NK-92 treated with Interleukin-12 subunit alpha and Interleukin-12 subunit beta, amount 100 ng/mL, for 24 hours (cell line): ENCODE measurements around the gene DRC3.
"Not testable (repeated sequence)": the region's sequence is repeated elsewhere in the genome, so short reads cannot be mapped to it uniquely, and the experiment has no call there.

Experiments
- DNase-seq: peaks from one replicate; lab custom pipeline; 2025; lab: John Stamatoyannopoulos, UW

DRC3 gene

GRCh38 chr17:17994271-17995069 is 21.8 kb downstream of the DRC3 start:
- no peak for DNase-seq

DNA sequence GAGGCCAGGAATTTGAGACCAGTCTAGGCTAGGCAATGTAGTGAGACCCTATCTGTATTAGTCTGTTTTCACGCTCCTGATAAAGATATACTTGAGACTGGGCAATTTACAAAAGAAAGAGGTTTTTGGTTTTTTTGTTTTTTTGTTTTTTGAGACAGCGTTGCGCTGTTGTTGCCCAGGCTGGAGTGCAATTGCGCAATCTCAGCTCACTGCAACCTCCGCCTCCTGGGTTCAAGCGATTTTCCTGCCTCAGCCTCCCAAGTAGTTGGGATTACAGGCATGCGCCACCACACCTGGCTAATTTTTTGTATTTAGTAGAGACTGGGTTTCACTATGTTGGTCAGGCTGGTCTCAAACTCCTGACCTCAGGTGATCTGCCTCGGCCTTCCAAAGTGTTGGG is 23.2 kb downstream of the DRC3 start:
- DNase-seq = not testable (repeated sequence)

DNA sequence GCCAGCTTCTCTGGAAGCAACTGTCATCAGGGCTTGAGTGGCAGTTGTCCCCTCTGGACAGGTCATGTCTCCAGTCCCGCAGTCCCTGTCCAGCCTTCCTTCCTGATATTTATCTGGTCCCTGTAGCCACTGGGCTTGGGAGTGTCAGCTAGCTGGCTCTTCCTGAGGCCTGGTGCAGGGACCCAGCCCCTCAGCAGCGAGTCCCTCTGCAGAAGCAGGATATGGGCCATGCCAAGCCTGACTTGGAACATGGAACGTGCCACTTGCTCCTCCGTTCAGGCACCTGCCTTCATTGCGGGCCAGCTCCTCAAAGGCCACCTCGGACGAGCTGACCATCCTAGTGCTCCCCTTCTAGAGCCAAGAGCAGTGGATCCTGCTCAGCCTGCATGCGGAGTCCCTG is 26.3 kb downstream of the DRC3 start:
- no peak for DNase-seq

DNA sequence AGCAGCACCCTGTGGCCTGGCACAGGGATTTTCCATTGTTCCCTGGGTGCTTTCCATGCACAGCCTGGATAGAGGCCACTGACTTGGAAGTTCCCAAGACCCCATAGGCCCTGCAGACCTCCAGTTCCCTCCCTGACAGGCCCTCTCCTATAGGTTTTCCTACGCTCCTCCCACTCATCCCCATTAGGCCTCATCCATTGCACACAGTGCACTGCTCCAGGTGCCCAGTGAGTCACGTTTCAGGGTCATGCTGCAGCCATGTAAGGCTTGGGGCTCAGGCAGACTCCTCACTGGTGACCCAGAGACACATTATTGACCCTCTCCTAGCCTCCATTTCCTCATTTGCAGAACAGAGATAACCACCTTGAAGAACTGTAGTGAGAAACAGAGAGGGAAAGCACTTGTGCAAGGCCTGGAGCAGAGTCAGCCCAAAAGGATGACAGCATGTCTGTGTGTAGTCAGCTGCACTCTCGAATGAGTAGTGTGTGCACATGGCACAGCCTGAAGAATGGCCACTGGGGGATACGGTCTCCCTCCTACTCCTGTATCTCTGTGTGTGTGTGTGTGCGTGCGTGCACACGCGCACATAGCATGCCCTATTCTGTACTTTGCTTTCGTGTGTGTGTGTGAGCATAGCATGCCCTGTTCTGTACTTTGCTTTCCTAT is 26.8 kb downstream of the DRC3 start:
- no peak for DNase-seq

DNA sequence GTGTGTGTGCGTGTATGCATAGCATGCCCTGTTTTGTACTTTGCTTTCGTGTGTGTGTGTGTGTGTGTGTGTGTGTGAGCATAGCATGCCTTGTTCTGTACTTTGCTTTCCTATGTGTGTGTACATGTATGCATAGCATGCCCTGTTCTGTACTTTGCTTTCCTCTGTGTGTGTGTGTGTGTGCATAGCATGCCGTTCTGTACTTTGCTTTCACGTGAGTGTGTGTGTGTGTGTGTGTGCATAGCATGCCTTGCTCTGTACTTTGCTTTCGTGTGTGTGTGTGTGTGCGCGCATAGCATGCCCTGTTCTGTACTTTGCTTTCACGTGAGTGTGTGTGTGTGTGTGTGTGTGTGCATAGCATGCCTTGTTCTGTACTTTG is 27.4 kb downstream of the DRC3 start:
- DNase-seq = no peak

- DNase-seq = no peak
Observed at GRCh38 chr17:18002171-18002570, 29.5 kb downstream of the DRC3 start.

DNA sequence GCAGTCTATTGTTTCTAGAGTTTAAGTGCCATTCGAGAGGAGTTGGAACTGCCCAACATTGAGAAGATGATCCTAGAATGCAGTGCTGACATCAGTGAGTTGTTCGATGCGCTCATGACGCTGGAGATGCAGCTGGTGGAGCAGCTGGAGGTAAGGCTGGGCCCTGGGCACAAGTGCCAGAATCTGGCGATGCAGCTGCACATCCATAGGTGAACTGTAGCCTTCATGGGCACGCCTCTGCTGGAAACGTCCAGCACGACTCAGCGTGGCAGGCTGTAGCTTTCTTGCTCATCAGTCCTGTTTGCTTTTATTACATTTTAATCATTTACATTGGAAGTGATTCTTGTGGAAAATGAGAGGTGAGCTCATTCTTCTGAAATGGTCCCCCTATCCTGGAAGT is 31.7 kb downstream of the DRC3 start:
- no peak for DNase-seq

GRCh38 chr17:18004884-18005305 is 32.2 kb downstream of the DRC3 start:
- DNase-seq = no peak

DNA sequence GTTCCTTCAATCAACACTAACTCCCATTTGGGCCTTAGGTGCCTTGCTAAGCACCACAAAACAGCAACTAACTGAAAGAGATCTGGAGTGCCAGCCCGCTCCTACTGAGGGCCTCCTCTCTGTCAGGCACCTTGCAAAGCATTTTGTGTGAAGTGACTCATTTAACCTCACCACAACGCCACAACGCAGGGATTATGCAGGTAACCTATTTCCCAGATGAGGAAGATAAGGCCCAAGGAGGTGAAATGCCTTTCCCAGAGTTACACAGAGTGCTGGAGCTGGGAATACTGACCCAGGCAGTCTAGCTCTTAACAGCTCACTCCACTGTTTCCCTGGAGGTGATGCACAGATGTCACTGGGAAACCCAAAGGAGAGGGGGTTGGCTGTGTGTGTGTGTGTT is 32.8 kb downstream of the DRC3 start:
- DNase-seq = no peak

DNA sequence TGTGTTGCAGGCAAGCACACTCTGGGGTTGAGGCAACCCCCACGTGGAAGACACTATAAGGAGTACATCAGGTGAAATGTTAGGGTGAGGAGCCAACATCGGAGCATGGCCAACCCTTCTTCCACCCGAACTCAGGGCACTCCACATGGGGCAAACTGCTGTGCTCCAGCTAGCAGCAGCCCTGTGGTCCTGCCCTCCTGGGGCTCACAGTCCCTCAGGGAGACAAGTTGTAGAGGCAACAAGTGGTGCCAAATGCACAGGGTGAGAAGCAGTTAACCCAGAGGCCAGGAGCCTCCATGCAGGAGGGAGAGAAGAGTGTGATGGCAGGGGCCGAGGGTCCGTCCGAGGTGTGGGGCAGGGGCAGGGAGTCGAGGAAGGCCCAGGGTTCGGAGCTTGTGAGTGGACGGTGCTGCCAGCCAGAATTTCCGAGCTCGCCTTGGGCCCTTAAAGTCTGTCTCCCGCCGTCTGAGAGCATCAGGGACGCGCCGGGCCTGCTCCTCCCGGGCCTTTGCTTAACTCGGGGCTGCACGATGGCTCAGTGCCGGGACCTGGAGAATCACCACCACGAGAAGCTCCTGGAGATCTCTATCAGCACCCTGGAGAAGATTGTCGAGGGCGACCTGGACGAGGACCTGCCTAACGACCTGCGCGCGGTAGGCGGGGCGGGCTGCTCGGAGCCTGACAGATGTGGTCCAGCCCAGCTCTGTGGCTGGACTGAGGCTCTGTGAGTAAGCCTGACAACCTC is 34.0 kb downstream of the DRC3 start:
- DNase-seq = no peak

GRCh38 chr17:18008496-18009268 is 36.0 kb downstream of the DRC3 start:
- no peak for DNase-seq

DNA sequence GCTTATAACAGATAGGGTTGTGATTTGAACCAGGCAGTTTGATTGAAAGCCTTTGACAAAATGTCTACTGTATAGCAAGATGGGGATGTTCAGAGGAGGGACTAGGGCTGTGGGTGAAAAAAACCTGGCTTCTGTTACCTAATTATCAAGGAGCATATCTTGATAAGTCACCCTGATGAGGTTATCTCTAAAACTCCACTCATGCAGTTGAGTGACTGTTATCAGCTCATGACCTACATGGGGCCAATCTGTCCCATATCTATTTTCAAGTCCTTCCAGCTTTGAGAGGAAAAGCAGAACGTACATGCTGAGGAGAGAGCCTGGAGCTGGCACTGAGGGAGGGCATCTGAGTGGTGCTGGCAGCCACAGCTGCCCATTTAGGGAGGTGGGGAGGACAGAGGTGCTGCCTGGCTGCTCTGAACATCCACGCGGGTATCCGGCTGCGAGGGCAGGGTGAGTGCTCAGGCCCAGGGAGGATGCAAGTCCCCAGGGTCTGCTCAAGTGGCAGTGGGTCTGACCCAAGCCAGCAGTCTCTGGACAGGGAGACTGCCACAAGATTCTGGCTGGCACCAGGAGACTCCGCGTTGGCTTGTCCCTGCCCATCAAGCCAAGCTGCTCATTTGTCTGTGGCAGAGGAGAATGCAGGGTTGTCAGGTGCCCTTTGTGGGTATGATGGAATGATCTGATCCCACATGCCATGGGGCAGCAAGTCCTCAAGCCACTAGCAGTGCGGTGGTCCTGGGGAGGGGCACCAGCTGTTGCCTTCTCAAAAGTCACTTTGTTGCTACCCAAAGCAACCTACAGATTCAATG is 37.2 kb downstream of the DRC3 start:
- DNase-seq = no peak

- no peak for DNase-seq
Observed at GRCh38 chr17:18011286-18011685, 38.6 kb downstream of the DRC3 start.

DNA sequence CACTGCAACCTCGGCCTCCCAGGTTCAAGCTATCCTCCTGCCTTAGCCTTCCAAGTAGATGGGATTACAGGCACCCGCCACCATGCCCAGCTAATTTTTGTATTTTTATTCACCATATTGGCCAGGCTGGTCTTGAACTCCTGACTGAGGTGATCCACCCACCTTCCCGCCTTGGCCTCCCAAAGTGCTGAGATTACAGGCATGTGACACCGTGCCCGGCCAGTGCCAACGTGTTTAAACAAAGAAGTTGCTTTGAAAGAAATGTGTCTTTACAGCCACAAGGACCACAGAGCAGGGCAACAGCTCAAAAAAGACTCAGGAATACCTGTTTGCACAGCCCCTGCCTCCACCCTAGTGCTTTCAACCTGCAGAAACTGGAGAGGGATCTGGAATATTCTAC is 41.3 kb downstream of the DRC3 start:
- DNase-seq = no peak

DNA sequence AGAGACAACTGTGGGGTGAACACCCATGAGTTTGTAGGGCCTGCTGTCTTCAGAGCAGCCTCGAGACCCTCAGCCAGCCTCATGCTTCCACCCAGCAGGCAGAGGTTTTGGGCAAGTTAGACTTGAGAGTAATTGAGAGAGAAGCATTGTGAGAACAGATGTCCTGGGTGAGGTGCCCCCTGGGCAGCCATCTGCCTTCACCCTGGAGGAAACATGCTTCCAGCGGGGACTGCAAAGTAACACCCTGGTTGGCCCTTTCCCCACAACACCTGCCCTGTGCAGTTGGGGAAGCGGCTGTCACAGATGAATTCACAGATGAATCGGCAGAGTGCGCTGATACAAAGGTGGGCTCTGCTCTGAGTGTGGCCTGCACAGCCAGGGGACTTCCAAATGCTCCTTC is 42.9 kb downstream of the DRC3 start:
- DNase-seq = no peak

- no peak for DNase-seq
Observed at GRCh38 chr17:18016426-18016825, 43.8 kb downstream of the DRC3 start.

DNA sequence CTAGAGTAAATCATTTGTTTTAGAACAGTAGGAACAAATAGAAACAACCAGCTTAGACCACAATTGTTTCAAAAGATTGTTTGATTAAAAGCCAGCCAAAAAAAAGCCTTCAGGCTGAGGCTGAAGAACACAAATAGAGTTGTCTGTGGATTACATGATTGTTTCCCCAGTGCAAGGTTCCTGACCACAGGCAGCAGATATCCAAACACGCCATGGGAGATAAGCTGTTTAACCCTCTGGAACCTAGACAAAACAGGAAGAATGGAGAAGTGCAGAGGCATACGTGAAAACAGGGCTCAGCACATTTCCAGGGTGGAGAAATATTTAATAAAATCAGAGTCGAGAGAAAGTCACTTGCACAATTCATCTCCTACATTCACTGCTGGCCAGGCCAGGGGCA is 45.3 kb downstream of the DRC3 start:
- no peak for DNase-seq

- DNase-seq = no peak
Observed at GRCh38 chr17:18018411-18018921, 45.8 kb downstream of the DRC3 start.

- DNase-seq = no peak
Observed at GRCh38 chr17:18019838-18020154, 47.1 kb downstream of the DRC3 start.

- no peak for DNase-seq
Observed at GRCh38 chr17:18020971-18021370, 48.3 kb downstream of the DRC3 start.

- DNase-seq = no peak
Observed at GRCh38 chr17:18021372-18021771, 48.7 kb downstream of the DRC3 start.
